ENCODE results near the gene CYLD. TPM values are rescaled to one million over a fixed set of nuclear protein-coding genes. Genes with fewer than 3 reads are reported as not detected.

The CYLD gene
- total and polyA plus RNA-seq, 2 donors (not counting 1 experiment from before 2014, with no cell fraction given): 30.0 to 160 TPM

DNA sequence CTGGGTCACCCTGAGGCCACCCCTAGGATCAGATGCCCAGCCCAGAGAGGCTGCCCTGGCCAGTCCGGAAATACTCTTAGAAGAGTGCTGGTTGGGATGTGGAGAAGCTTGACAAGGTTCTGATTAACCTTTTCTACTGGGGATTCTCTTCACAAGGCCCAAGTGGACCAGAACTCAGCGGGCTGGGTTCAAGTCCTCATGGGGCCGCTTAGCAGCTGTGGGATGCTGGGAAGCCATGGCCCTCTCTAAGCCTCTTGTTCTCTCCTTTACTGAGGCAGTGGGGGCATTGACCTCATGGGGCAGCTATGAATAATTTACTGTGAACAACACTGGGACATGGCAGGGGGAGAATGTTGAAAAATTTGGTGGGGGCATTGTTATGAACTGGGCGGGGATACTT lies 92.8 kb downstream of the CYLD start:
- Mint-ChIP-seq H3K27me3 (peaks cover 32% of the 10 kb centered on the region), H3K9me3 (ENCODE audit: insufficient read depth) (no peaks in the 10 kb centered on the region), H3K4me3 (no peak overlapping the region), H3K27ac (no peak overlapping the region), H3K4me1 (no peaks in the 10 kb centered on the region)
- intact Hi-C loops (cut with micrococcal nuclease): no loop called here
- DNase-seq: no peak
- Histone ChIP-seq H2AFZ (ENCODE audit: insufficient read depth, low read depth, low read length, poor library complexity, severe bottlenecking) (no peak overlapping the region), H3K9ac (ENCODE audit: low read length) (no peak overlapping the region), H3K9me3 (ENCODE audit: control extremely low read depth in 1 of 3, control insufficient read depth in 2 of 3, insufficient read depth in 1 of 3, low read length in 2 of 3) (no peaks in the 10 kb centered on the region), H3K36me3 (replicated peaks in 1 of 2; ENCODE audit: control extremely low read depth in 1 of 2, control insufficient read depth in 1 of 2, extremely low read depth in 1 of 2, insufficient read depth in 2 of 2, low read length in 1 of 2) (no peaks in the 10 kb centered on the region), H3K27ac (ENCODE audit: low read length in 2 of 2) (no peak overlapping the region), H3K4me3 (ENCODE audit: control extremely low read depth in 1 of 5, extremely low read depth in 1 of 5, insufficient read depth in 1 of 5, low read depth in 2 of 5, low read length in 4 of 5) (no peak overlapping the region), H3K79me2 (ENCODE audit: control insufficient read depth, insufficient read depth, low read length) (no peaks in the 10 kb centered on the region), H3K27me3 (replicated peaks in 1 of 4; ENCODE audit: control extremely low read depth in 1 of 4, control insufficient read depth in 3 of 4, insufficient read depth in 4 of 4, low read length in 3 of 4) (peaks cover 0 to 13% (median under 1%) of the 10 kb centered on the region in 4 experiments), H4K20me1 (ENCODE audit: control insufficient read depth, insufficient read depth, low read length, poor library complexity, severe bottlenecking) (no peaks in the 10 kb centered on the region), H3K4me2 (replicated peaks; ENCODE audit: low read depth, low read length, poor library complexity, severe bottlenecking) (no peak overlapping the region), H3K4me1 (ENCODE audit: control insufficient read depth in 2 of 2, insufficient read depth in 2 of 2, low read length in 2 of 2) (no peaks in the 10 kb centered on the region)
- ATAC-seq (ENCODE audit: low read depth): no peak
- CTCF ChIA-PET: no interaction called here
- WGBS (ENCODE audit: insufficient coverage): 97% methylated on average over 3 of the region's 4 CpGs
- POLR2A ChIA-PET: no interaction called here
- no peak for TF ChIP-seq EZH2 (IDR thresholded peaks at IDR 0.05; ENCODE audit: borderline replicate concordance, insufficient read depth, low read depth, low read length, poor library complexity, severe bottlenecking)
- TF ChIP-seq, protein P1, sequence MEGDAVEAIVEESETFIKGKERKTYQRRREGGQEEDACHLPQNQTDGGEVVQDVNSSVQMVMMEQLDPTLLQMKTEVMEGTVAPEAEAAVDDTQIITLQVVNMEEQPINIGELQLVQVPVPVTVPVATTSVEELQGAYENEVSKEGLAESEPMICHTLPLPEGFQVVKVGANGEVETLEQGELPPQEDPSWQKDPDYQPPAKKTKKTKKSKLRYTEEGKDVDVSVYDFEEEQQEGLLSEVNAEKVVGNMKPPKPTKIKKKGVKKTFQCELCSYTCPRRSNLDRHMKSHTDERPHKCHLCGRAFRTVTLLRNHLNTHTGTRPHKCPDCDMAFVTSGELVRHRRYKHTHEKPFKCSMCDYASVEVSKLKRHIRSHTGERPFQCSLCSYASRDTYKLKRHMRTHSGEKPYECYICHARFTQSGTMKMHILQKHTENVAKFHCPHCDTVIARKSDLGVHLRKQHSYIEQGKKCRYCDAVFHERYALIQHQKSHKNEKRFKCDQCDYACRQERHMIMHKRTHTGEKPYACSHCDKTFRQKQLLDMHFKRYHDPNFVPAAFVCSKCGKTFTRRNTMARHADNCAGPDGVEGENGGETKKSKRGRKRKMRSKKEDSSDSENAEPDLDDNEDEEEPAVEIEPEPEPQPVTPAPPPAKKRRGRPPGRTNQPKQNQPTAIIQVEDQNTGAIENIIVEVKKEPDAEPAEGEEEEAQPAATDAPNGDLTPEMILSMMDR (IDR thresholded peaks at IDR 0.05): no peak

DNA sequence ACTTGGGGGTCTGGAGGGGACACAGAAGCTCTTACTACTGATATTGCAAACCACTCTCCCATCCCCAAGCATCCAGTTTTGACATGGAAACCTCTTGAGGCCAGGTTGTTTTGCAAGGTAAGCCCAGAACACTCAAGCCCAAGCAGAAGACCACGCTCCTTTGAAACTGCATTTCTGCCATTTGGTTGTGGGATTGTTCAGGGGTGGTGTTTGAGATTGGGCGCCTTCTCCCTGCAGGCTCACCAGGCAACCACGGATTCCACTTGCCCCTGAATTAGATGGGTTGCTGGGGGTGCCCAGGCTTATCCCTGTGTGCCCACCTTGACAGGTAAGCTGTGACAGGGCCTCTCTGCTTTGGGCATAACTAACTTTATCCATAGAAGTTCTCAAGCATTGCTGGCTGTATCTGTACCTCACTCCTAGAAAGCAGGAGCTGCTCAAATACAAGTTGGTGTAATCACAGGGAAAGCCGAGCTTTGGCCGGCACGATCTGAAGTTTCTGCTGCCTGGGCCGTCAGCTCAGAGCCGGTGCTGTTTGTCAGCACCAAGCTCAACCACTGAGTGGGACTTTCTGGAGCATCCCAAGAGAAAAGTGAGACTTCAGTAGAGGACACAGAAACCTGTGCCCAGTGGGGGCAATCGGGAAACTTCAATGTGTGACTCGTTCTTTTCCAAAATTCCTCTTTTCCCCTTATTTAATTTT lies 93.6 kb downstream of the CYLD start:
- Histone ChIP-seq H3K27me3 (replicated peaks in 1 of 4; ENCODE audit: control extremely low read depth in 1 of 4, control insufficient read depth in 3 of 4, insufficient read depth in 4 of 4, low read length in 3 of 4) (peaks cover 0 to 18% (median 4%) of the 10 kb centered on the region in 4 experiments), H4K20me1 (ENCODE audit: control insufficient read depth, insufficient read depth, low read length, poor library complexity, severe bottlenecking) (no peaks in the 10 kb centered on the region), H3K4me2 (replicated peaks; ENCODE audit: low read depth, low read length, poor library complexity, severe bottlenecking) (no peak overlapping the region), H3K4me1 (ENCODE audit: control insufficient read depth in 2 of 2, insufficient read depth in 2 of 2, low read length in 2 of 2) (peaks cover 0 to under 1% of the 10 kb centered on the region in 2 donors), H3K9me3 (ENCODE audit: control extremely low read depth in 1 of 3, control insufficient read depth in 2 of 3, insufficient read depth in 1 of 3, low read length in 2 of 3) (no peaks in the 10 kb centered on the region), H3K79me2 (ENCODE audit: control insufficient read depth, insufficient read depth, low read length) (no peaks in the 10 kb centered on the region), H2AFZ (ENCODE audit: insufficient read depth, low read depth, low read length, poor library complexity, severe bottlenecking) (no peak overlapping the region), H3K9ac (ENCODE audit: low read length) (no peak overlapping the region), H3K27ac (ENCODE audit: low read length in 2 of 2) (no peak overlapping the region), H3K36me3 (replicated peaks in 1 of 2; ENCODE audit: control extremely low read depth in 1 of 2, control insufficient read depth in 1 of 2, extremely low read depth in 1 of 2, insufficient read depth in 2 of 2, low read length in 1 of 2) (no peaks in the 10 kb centered on the region), H3K4me3 (ENCODE audit: control extremely low read depth in 1 of 5, extremely low read depth in 1 of 5, insufficient read depth in 1 of 5, low read depth in 2 of 5, low read length in 4 of 5) (no peak overlapping the region)
- Mint-ChIP-seq H3K4me1 (peaks cover 3% of the 10 kb centered on the region), H3K4me3 (no peak overlapping the region), H3K27ac (no peak overlapping the region), H3K27me3 (peaks cover 38% of the 10 kb centered on the region), H3K9me3 (ENCODE audit: insufficient read depth) (no peaks in the 10 kb centered on the region)
- POLR2A ChIA-PET: no interaction called here
- DNase-seq (no peak), ATAC-seq (ENCODE audit: low read depth) (no peak)
- no peak for TF ChIP-seq EZH2 (IDR thresholded peaks at IDR 0.05; ENCODE audit: borderline replicate concordance, insufficient read depth, low read depth, low read length, poor library complexity, severe bottlenecking)
- TF ChIP-seq, protein P1 (IDR thresholded peaks at IDR 0.05): no peak
- CTCF ChIA-PET: no interaction called here
- intact Hi-C loops (cut with micrococcal nuclease): no loop called here
- 88% methylated on average over 7 of the region's 10 CpGs for WGBS (ENCODE audit: insufficient coverage)
